Measurements from ENCODE around the gene KRT73. TPM values are rescaled to one million over a fixed set of nuclear protein-coding genes. Genes with fewer than 3 reads are reported as not detected.

KRT73 gene
- total RNA-seq, 1 donor from 2014 or later = not detected

- Mint-ChIP-seq H3K27ac (no peak overlapping the region), H3K9me3 (ENCODE audit: low read depth) (no peaks in the 10 kb centered on the region), H3K27me3 (peaks cover 55% of the 10 kb centered on the region)
Measured at GRCh38 chr12:52568111-52568510, 50.2 kb downstream of the KRT73 start.

GRCh38 chr12:52566847-52567291 is 51.5 kb downstream of the KRT73 start:
- H3K27me3 Mint-ChIP-seq = peaks cover 48% of the 10 kb centered on the region

More at GRCh38 chr12:52568111-52568510, 50.2 kb downstream of the KRT73 start:
- no peak overlapping the region for H3K4me3 Mint-ChIP-seq (ENCODE audit: low read depth)
- no peak for TF ChIP-seq CTCF (IDR thresholded peaks at IDR 0.05; ENCODE audit: unreplicated experiment)
- no peaks in the 10 kb centered on the region for H3K4me1 Mint-ChIP-seq (ENCODE audit: low read depth)
- DNase-seq (ENCODE audit: low spot score, unreplicated experiment) = no peak
- no peaks in the 10 kb centered on the region for H3K36me3 Mint-ChIP-seq (ENCODE audit: insufficient read depth)

GRCh38 chr12:52564582-52564981 is 53.8 kb downstream of the KRT73 start:
- no peak for TF ChIP-seq CTCF (IDR thresholded peaks at IDR 0.05; ENCODE audit: unreplicated experiment)
- no peak overlapping the region for H3K4me3 Mint-ChIP-seq (ENCODE audit: low read depth)
- no peaks in the 10 kb centered on the region for H3K36me3 Mint-ChIP-seq (ENCODE audit: insufficient read depth)
- DNase-seq (ENCODE audit: low spot score, unreplicated experiment) = no peak
- H3K27ac Mint-ChIP-seq = no peak overlapping the region
- no peaks in the 10 kb centered on the region for H3K9me3 Mint-ChIP-seq (ENCODE audit: low read depth)
- H3K27me3 Mint-ChIP-seq = peaks cover 43% of the 10 kb centered on the region
- no peaks in the 10 kb centered on the region for H3K4me1 Mint-ChIP-seq (ENCODE audit: low read depth)

More at GRCh38 chr12:52566847-52567291, 51.5 kb downstream of the KRT73 start:
- H3K27ac Mint-ChIP-seq = no peak overlapping the region
- DNase-seq (ENCODE audit: low spot score, unreplicated experiment) = no peak
- no peaks in the 10 kb centered on the region for H3K9me3 Mint-ChIP-seq (ENCODE audit: low read depth)
- no peaks in the 10 kb centered on the region for H3K4me1 Mint-ChIP-seq (ENCODE audit: low read depth)
- no peaks in the 10 kb centered on the region for H3K36me3 Mint-ChIP-seq (ENCODE audit: insufficient read depth)
- no peak for TF ChIP-seq CTCF (IDR thresholded peaks at IDR 0.05; ENCODE audit: unreplicated experiment)
- H3K4me3 Mint-ChIP-seq (ENCODE audit: low read depth) = no peak overlapping the region

GRCh38 chr12:52561880-52562449 is 56.4 kb downstream of the KRT73 start:
- Mint-ChIP-seq H3K9me3 (ENCODE audit: low read depth) (no peaks in the 10 kb centered on the region), H3K27ac (no peak overlapping the region), H3K4me3 (ENCODE audit: low read depth) (no peak overlapping the region), H3K4me1 (ENCODE audit: low read depth) (no peaks in the 10 kb centered on the region), H3K27me3 (peaks cover 45% of the 10 kb centered on the region), H3K36me3 (ENCODE audit: insufficient read depth) (no peaks in the 10 kb centered on the region)
- no peak for DNase-seq (ENCODE audit: low spot score, unreplicated experiment)
- TF ChIP-seq CTCF (IDR thresholded peaks at IDR 0.05; ENCODE audit: unreplicated experiment) = peak; percentile 48

GRCh38 chr12:52559979-52560378 is 58.4 kb downstream of the KRT73 start:
- no peak for TF ChIP-seq CTCF (IDR thresholded peaks at IDR 0.05; ENCODE audit: unreplicated experiment)
- Mint-ChIP-seq H3K27me3 (peaks cover 48% of the 10 kb centered on the region), H3K27ac (no peak overlapping the region), H3K36me3 (ENCODE audit: insufficient read depth) (no peaks in the 10 kb centered on the region), H3K4me3 (ENCODE audit: low read depth) (no peak overlapping the region), H3K9me3 (ENCODE audit: low read depth) (no peaks in the 10 kb centered on the region), H3K4me1 (ENCODE audit: low read depth) (no peaks in the 10 kb centered on the region)
- DNase-seq (ENCODE audit: low spot score, unreplicated experiment) = no peak
